HEK293T (cell line): ENCODE results near the gene CYB5A.

Experiments used
- CTCF ChIA-PET: fragments of 350-600 bp; formaldehyde crosslinking; extraction: SDS; loops from one replicate; lab custom pipeline; 2021; ENCODE audit warnings: antibody characterized with exemption, inconsistent platforms; lab: Yijun Ruan, JAX
- POLR2A ChIA-PET: fragments of 350-600 bp; formaldehyde crosslinking; extraction: SDS; loops from one replicate; lab custom pipeline; 2020; ENCODE audit warnings: antibody characterized with exemption, inconsistent platforms; lab: Yijun Ruan, JAX
- DNase-seq: peaks from one replicate; pipeline ENCODE4 v3.0.0; 2012; ENCODE audit warnings: mixed read lengths; ENCODE audit errors: extremely low spot score
- ARNT ChIP-seq: fragments of 450-650 bp; IDR thresholded peaks from 2 replicates; pipeline ENCODE4 v1.6.1; 2017; ENCODE audit warnings: mild to moderate bottlenecking
- BHLHE40 ChIP-seq: fragments of 450-650 bp; IDR thresholded peaks from 2 replicates; pipeline ENCODE4 v1.6.1; 2016; ENCODE audit warnings: mild to moderate bottlenecking, moderate library complexity, borderline replicate concordance
- CTBP1 ChIP-seq: fragments of 450-650 bp; IDR thresholded peaks from 2 replicates; pipeline ENCODE4 v1.6.1; 2016; ENCODE audit warnings: borderline replicate concordance
- ELF4 ChIP-seq: fragments of 450-650 bp; IDR thresholded peaks from 2 replicates; pipeline ENCODE4 v1.6.1; 2017; ENCODE audit warnings: antibody characterized with exemption
- FOXA1 ChIP-seq: fragments of 450-650 bp; IDR thresholded peaks from 2 replicates; pipeline ENCODE4 v1.6.1; 2016; ENCODE audit warnings: mild to moderate bottlenecking
- FOXK2 ChIP-seq: fragments of 450-650 bp; IDR thresholded peaks from 2 replicates; pipeline ENCODE4 v1.6.1; 2016; ENCODE audit warnings: mild to moderate bottlenecking
- FOXM1 ChIP-seq: fragments of 450-650 bp; IDR thresholded peaks from 2 replicates; pipeline ENCODE4 v1.6.1; 2017; ENCODE audit warnings: mild to moderate bottlenecking, borderline replicate concordance
- HDGF ChIP-seq: fragments of 450-650 bp; IDR thresholded peaks from 2 replicates; pipeline ENCODE4 v1.6.1; 2017; ENCODE audit warnings: antibody characterized with exemption, borderline replicate concordance
- L3MBTL2 ChIP-seq: fragments of 450-650 bp; conservative IDR thresholded peaks from 2 replicates; pipeline ENCODE4 v1.6.1; 2016; ENCODE audit warnings: mild to moderate bottlenecking
- LEF1 ChIP-seq: fragments of 450-650 bp; IDR thresholded peaks from 2 replicates; pipeline ENCODE4 v1.6.1; 2017; ENCODE audit warnings: mild to moderate bottlenecking, borderline replicate concordance
- NFRKB ChIP-seq: fragments of 450-650 bp; IDR thresholded peaks from 2 replicates; pipeline ENCODE4 v1.6.1; 2016; ENCODE audit warnings: mild to moderate bottlenecking, moderate library complexity
- SP1 ChIP-seq: fragments of 450-650 bp; IDR thresholded peaks from 2 replicates; pipeline ENCODE4 v1.6.1; 2017
- SUZ12 ChIP-seq: fragments of 450-650 bp; IDR thresholded peaks from 2 replicates; pipeline ENCODE4 v1.6.1; 2016; ENCODE audit warnings: mild to moderate bottlenecking
- TARDBP ChIP-seq: fragments of 450-650 bp; IDR thresholded peaks from 2 replicates; pipeline ENCODE4 v1.6.1; 2016
- ZNF384 ChIP-seq: fragments of 450-650 bp; IDR thresholded peaks from 2 replicates; pipeline ENCODE4 v1.6.1; 2016
- TF ChIP-seq, protein P1 (sequence below): fragments of 450-650 bp; IDR thresholded peaks from 2 replicates; pipeline ENCODE4 v1.6.1; 2016

The CYB5A gene

DNA sequence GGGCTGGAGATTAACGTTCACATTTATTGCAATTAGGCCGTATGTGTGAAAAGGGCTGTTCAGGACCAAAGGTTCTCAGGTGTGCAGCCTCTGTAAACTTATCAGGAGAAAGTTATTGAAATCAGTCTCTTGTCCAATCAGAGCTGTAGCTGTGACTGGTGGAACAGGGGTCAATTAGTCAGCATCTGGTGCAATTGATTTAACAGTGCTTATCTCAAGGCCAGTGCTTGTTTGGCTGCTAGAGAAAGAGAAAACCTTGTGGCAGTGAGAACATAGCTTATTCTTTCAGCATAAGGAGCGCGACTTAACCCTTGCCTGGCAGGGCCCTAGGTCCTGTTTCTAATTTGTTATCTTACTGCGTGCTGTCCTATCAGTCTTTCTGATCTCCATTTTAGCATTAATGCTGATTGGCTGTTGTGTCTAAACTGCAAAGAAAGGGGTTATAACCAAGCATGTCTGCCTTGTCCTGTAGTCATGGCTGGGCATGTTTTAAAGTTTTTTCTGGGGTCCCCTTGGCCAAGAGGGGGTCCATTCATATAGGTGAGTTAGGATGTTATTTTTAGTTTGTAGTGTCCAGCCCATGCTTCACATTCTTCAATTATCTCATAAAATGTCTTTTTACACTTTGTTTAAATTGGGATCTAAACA is 66.4 kb downstream of the CYB5A start:
- ChIA-PET CTCF (no interaction called here), POLR2A (no interaction called here)
- no peak for DNase-seq
- no peak for TF ChIP-seq NFRKB
- TF ChIP-seq, protein P1, sequence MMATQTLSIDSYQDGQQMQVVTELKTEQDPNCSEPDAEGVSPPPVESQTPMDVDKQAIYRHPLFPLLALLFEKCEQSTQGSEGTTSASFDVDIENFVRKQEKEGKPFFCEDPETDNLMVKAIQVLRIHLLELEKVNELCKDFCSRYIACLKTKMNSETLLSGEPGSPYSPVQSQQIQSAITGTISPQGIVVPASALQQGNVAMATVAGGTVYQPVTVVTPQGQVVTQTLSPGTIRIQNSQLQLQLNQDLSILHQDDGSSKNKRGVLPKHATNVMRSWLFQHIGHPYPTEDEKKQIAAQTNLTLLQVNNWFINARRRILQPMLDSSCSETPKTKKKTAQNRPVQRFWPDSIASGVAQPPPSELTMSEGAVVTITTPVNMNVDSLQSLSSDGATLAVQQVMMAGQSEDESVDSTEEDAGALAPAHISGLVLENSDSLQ: no peak

DNA sequence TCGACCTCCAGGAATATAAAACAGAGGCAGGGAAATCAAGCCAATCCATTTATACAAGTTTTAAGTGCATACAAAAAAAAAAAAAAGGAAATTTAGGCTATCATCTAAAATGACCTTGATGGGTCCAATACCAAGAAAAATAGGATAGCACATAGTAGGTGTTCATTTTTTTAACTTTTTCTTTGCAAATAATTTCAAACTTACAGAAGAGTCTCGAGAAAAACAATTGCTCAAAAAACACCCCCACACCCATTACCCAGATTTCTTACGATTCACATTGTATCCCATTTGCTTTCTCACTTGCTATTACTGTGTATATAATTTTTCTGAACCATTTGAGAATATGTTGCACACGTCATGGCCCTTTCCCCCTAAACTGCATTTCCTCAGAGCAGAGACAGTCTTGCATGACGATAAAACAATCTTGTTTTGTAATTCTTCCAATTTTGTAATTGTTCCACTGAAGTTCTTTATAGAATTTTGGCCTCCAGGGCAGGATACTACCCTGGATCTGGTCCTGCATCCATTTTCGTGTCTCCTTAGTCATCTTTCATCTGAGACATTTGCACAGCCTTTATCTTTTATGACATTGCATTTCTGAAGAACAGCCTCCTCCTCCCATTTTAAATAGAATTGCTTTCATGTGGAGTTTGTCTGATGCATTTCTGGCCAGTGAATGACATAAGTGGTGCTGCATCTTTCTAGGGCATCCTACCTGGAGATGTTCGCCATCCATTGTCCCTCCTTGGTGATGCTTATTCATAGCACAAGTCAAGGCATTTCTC is 68.9 kb downstream of the CYB5A start:
- ChIA-PET POLR2A (no interaction called here), CTCF (no interaction called here)
- no peak for TF ChIP-seq FOXA1
- no peak for TF ChIP-seq LEF1
- TF ChIP-seq SP1: no peak
- no peak for TF ChIP-seq ELF4
- no peak for TF ChIP-seq HDGF
- TF ChIP-seq FOXK2: no peak
- TF ChIP-seq TARDBP: no peak
- TF ChIP-seq CTBP1: no peak
- no peak for DNase-seq

DNA sequence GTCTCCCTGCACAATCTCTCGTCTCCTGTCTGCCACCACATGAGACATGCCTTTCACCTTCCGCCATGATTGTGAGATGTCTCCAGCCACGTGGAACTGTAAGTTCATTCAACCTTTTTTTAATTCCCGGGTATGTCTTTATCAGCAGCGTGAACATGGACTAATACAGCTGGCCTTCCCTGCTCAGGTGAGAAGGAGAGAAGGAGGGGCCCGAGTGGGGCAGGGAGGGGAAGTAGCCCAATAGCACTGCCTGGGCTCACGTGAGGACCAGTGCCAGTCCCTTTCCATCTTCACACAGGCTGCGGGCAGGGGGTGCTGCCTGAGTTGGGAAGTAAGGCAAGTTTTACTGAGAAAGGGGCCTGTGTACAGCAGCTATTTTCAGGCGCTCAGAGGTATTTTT is 70.7 kb downstream of the CYB5A start:
- ChIA-PET POLR2A (no interaction called here), CTCF (no interaction called here)
- no peak for TF ChIP-seq BHLHE40
- no peak for TF ChIP-seq TARDBP
- TF ChIP-seq CTBP1: no peak
- no peak for TF ChIP-seq L3MBTL2
- no peak for TF ChIP-seq NFRKB
- TF ChIP-seq FOXM1: no peak
- no peak for TF ChIP-seq HDGF
- TF ChIP-seq FOXK2: no peak
- no peak for TF ChIP-seq ARNT
- TF ChIP-seq, protein P1: no peak
- no peak for TF ChIP-seq SUZ12
- no peak for DNase-seq

DNA sequence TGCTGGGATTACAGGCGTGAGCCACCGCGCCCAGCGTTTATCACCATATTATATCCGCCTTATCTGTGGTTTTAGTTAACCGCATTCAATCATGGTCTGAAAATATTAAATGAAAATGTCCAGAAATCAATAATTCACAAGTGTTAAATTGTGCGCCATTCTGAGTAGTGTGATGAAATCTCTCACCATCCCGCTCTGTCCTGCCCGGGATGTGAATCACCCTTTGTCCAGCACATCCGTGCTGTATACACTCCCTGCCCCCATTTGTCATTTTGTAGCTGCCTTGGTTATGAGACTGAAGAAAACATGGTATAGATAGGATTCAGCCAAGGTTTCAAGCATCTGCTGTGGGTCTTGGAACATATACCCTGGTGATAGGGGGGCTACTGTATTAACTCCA is 72.7 kb downstream of the CYB5A start:
- TF ChIP-seq SP1 (no peak), ARNT (no peak), TARDBP (no peak), BHLHE40 (no peak), LEF1 (no peak), HDGF (no peak), FOXA1 (no peak), ZNF384 (no peak)
- DNase-seq: no peak
- POLR2A ChIA-PET: no interaction called here
- CTCF ChIA-PET: no interaction called here

DNA sequence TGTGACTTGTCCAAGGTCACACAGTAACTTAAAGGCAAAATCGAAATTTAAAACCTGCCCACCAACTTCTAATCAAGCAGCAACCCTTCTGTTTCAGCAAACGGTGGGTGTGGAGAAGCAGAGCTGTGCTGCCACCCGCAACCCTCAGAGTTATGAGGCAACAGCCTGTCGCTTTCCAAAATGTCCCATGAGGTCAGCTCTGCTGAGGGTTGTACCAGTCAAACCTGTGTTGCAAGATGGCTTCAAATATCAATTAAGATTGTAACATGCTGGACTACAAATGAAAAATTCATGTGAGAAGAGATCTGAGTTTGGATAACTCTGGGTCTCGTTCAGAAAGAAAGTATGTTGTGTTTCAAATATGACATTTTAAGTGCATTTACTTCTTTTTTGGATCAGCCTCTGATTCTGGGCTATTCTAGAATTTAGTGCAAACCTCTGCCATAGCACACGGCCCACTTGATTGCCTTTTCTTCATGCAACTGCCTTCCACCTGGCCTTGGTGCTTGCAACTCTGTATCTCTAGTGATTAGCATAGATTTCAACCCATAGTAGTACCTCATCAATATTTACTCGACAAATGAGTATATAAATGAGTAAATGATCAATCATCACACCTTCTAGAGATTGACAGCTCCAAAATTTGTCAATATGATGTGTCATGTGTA is 74.2 kb downstream of the CYB5A start:
- TF ChIP-seq NFRKB: no peak
- TF ChIP-seq FOXA1: no peak
- TF ChIP-seq SP1: no peak
- no peak for TF ChIP-seq ARNT
- no peak for TF ChIP-seq FOXK2
- TF ChIP-seq ZNF384: no peak
- TF ChIP-seq LEF1: no peak
- TF ChIP-seq SUZ12: no peak
- TF ChIP-seq TARDBP: no peak
- no peak for TF ChIP-seq CTBP1
- TF ChIP-seq, protein P1: no peak
- TF ChIP-seq BHLHE40: no peak
- TF ChIP-seq FOXM1: no peak
- no peak for TF ChIP-seq HDGF
- TF ChIP-seq L3MBTL2: no peak
- TF ChIP-seq ELF4: no peak
- no peak for DNase-seq
- ChIA-PET CTCF (no interaction called here), POLR2A (no interaction called here)

DNA sequence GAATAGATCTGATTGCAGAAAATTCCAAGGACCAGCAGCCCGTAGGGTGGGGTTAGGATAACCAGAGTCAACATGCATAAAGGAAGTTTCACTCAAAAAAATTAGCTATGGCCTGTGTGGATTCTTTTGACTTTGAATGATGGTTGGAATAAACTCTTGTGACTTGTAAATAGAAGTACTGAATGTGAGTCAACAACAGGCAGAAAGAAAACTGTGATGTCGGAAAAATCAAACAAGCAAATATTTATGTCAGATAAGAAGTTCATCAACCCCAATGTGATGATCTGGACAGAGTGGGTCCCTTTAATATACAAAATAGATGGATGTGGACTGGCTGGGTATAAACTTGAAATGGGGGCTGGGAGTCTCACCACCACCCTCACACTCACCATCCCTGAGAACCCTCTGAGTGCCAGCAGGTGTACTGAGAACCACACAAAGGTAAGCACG is 75.1 kb downstream of the CYB5A start:
- DNase-seq: no peak
- CTCF ChIA-PET: no interaction called here
- TF ChIP-seq SP1 (no peak), BHLHE40 (no peak), ELF4 (no peak), LEF1 (no peak), SUZ12 (no peak), CTBP1 (no peak), HDGF (no peak), ARNT (no peak), L3MBTL2 (no peak), ZNF384 (no peak), NFRKB (no peak), FOXM1 (no peak), FOXK2 (no peak), TARDBP (no peak), FOXA1 (no peak)
- TF ChIP-seq, protein P1: no peak
- POLR2A ChIA-PET: no interaction called here
